Body of pancreas (tissue), 4 donors: ENCODE results near the gene ZCCHC3. TPM values are rescaled to one million over a fixed set of nuclear protein-coding genes. Genes with fewer than 3 reads are reported as not detected.
A peak's percentile ranks its signal among the peaks of the same experiment; 100 is the strongest.

Experiments
- ATAC-seq: fragments of 150-250 bp; one replicate; pipeline ENCODE4 v1.9.1; 2016
- DNase-seq, 4 donors: peaks; one replicate each; pipeline ENCODE4 v3.0.0-alpha.2; 2019
- H3K27ac ChIP-seq, 4 donors: fragments of 200-600 bp; sonication (generic); 1 replicate in 3 of 4; 2 replicates in 1 of 4; pipeline versions ENCODE4 v1.5.1 to v1.6.1; 2016 to 2019; ENCODE audit warnings: mild to moderate bottlenecking in 1 of 4, mixed read lengths in 1 of 4, moderate library complexity in 1 of 4
- H3K27me3 ChIP-seq, 2 donors: fragments of 200-600 bp; sonication (generic); one replicate each; pipeline ENCODE4 v1.6.0; 2016; ENCODE audit warnings: mild to moderate bottlenecking in 1 of 2
- H3K36me3 ChIP-seq, 2 donors: fragments of 200-600 bp; sonication (generic); replicated peaks in 1 of 2; 2 replicates each; pipeline ENCODE4 v1.5.1; 2016; ENCODE audit warnings: low read depth in 2 of 2; ENCODE audit not compliant: insufficient read depth in 1 of 2
- H3K4me1 ChIP-seq: fragments of 200-600 bp; sonication (generic); one replicate; pipeline ENCODE4 v1.6.0; 2016
- H3K4me3 ChIP-seq, 2 donors: fragments of 200-600 bp; sonication (generic); 1 replicate in 1 of 2; 2 replicates in 1 of 2; pipeline ENCODE4 v1.5.1; 2016 to 2019
- H3K9me3 ChIP-seq, 3 donors: fragments of 200-600 bp; sonication (generic); 1 replicate in 2 of 3; 2 replicates in 1 of 3; pipeline ENCODE4 v1.5.1; 2016
- POLR2A ChIP-seq, 3 donors: fragments of 450-650 bp; IDR thresholded peaks; one replicate each; pipeline ENCODE4 v1.6.1; 2016; ENCODE audit warnings: antibody characterized with exemption in 3 of 3, mild to moderate bottlenecking in 2 of 3
- WGBS, 2 donors: methylation state at CpG; one replicate each; pipeline ENCODE4 v1.1.5; 2017; 5-methylcytosine and 5-hydroxymethylcytosine counted together
- intact Hi-C: fragments of 100-400 bp; cut with DNase I; formaldehyde crosslinking; loops from one replicate; pipeline ENCODE4 v1.15.1; 2023
- total RNA-seq, 2 donors: library from RNA; depleted of rRNA; stranded (reverse); fragments of >200 nt; gene quantifications; one replicate each; pipeline ENCODE4 v1.1.0, GENCODE V29; 2016
- TF ChIP-seq, protein P1 (sequence below), 7 experiments: fragments of 450-650 bp in 4 of 7; fragments of 200-600 bp in 3 of 7; sonication (generic) in 3 of 7; IDR thresholded peaks; one replicate each; pipeline ENCODE4 v1.5.1; 2016 to 2019; ENCODE audit warnings: antibody characterized with exemption in 7 of 7

ZCCHC3 gene
- total RNA-seq, 2 donors from 2014 or later = 12.2 to 16.5 TPM

DNA sequence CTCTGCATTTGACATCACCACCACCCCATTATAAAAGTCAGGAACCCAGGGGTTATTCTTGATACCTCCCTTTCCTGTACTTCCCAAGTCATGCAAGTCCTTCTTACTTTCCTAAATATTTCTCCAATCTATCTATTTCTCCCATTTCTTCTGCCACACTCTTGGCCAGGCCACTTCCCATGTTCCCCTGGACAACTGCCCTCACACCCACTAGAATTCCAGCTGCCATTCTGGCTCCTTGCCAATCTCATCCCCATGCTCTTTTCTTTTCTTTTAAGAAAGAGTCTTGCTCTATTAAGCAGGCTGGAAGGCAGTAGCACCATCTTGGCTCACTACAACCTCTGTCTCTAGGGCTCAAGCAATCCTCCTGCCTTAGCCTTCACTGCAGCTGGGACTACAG, 24.7 kb upstream of the ZCCHC3 start:
- Histone ChIP-seq H3K9me3 (no peaks in the 10 kb centered on the region), H3K36me3 (peaks cover 2 to 5% of the 10 kb centered on the region in 2 donors), H3K4me3 (no peak overlapping the region), H3K27me3 (no peaks in the 10 kb centered on the region), H3K27ac (no peak overlapping the region), H3K4me1 (no peaks in the 10 kb centered on the region)
- intact Hi-C loops = no loop called here
- peak in 1 of 4 donors; percentile 27 for DNase-seq
- TF ChIP-seq, protein P1, sequence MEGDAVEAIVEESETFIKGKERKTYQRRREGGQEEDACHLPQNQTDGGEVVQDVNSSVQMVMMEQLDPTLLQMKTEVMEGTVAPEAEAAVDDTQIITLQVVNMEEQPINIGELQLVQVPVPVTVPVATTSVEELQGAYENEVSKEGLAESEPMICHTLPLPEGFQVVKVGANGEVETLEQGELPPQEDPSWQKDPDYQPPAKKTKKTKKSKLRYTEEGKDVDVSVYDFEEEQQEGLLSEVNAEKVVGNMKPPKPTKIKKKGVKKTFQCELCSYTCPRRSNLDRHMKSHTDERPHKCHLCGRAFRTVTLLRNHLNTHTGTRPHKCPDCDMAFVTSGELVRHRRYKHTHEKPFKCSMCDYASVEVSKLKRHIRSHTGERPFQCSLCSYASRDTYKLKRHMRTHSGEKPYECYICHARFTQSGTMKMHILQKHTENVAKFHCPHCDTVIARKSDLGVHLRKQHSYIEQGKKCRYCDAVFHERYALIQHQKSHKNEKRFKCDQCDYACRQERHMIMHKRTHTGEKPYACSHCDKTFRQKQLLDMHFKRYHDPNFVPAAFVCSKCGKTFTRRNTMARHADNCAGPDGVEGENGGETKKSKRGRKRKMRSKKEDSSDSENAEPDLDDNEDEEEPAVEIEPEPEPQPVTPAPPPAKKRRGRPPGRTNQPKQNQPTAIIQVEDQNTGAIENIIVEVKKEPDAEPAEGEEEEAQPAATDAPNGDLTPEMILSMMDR (IDR thresholded peaks at IDR 0.05) = no peak
- no peak for TF ChIP-seq POLR2A (IDR thresholded peaks at IDR 0.05)
- no peak for ATAC-seq

DNA sequence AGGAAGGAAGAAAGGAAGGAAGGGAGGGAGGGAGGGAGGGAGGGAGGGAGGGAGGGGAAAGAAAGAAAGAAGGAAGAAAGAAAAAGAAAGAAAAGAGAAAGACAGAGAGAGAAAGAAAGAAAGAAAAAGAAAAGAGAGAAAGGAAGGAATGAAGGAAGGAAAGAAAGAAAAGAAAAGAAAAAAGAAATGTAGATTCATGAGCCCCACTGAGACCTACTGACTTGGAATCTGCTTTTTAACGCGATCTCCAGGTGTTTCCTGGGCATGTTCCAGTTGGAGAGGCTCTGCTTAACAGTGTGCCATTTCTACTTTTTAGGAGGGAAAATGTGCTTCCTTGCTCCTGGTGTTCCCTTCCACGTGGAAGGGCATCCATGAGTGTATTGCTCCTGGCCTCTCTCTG, 23.5 kb upstream of the ZCCHC3 start:
- intact Hi-C loops = no loop called here
- H3K9me3 ChIP-seq = no peaks in the 10 kb centered on the region
- no peaks in the 10 kb centered on the region for H3K4me1 ChIP-seq
- no peak for ATAC-seq
- no peak overlapping the region for H3K27ac ChIP-seq
- TF ChIP-seq, protein P1 (IDR thresholded peaks at IDR 0.05) = no peak
- WGBS, 2 donors = 87% methylated on average over 3 of the region's 3 CpGs
- H3K36me3 ChIP-seq = peaks cover 2 to 5% of the 10 kb centered on the region in 2 donors
- no peak for DNase-seq
- H3K4me3 ChIP-seq = no peak overlapping the region
- no peaks in the 10 kb centered on the region for H3K27me3 ChIP-seq

DNA sequence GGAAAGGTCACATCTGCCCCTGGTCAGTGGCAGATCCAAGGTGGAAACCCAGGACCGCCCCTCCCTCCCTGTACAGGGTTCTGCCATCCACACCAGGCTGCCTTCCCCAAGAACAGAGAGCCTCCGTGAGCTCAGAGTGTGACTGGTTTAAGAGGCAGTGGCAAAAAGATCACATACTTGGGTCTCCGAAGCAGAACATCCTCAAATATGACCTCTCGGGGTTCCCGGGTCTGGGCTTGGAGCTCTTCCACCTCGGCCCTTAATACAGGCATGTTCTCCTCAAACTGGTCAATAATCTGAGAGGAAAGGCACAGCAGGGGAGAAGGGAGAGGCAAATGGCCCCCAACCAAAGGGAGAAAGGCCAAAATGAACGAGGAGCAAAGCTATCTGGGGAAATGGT, 21.6 kb upstream of the ZCCHC3 start:
- Histone ChIP-seq H3K9me3 (no peaks in the 10 kb centered on the region), H3K27me3 (no peaks in the 10 kb centered on the region), H3K27ac (no peak overlapping the region), H3K36me3 (peaks cover 2 to 5% of the 10 kb centered on the region in 2 donors), H3K4me3 (no peak overlapping the region), H3K4me1 (no peaks in the 10 kb centered on the region)
- DNase-seq (no peak), ATAC-seq (no peak)
- 80 to 90% methylated on average over 6 to 7 of the region's 7 CpGs for WGBS, 2 donors
- TF ChIP-seq, protein P1 (IDR thresholded peaks at IDR 0.05) = no peak
- no peak for TF ChIP-seq POLR2A (IDR thresholded peaks at IDR 0.05)
- intact Hi-C loops = no loop called here

DNA sequence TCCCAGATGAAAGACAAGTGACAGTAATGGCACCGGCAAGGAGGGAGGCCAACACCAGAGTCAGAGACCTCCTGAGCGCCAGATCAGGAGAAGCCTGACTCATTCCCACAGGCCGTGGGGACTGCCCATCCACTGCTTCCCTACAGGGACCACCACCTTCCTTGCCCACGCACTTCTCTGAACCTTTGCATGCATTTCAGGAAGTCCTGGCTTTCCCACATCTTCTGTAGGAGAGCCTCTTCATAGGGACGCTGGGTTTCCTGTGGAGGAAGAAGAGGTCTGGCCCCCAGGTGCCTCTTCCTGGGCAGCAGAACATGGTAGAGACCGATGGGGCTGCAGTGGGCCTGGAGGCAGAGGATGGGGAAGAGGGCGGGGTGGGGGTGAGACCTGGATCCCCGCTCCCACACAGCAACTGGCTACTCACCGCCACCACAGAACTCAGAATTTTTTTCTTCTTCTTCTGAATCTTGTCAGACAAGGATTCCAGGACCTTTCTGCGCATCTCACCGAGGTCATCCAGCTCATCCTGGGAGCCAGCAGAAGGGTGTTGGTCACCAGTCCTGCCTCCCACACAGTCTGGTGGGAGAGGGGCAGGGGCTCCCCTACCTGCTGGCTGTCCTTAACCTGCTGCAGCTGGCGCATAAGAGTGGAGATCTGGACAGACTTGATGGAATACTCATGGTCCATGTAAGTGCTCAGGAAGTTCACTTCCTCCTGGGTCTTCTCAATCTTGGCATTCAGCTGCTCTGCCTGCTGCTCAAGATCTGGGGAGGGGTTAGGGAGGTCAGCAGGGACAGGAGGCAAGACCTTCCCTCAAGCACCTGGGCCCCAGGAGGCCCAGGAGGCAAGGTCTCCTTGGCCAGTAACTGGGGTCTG, 20.5 kb upstream of the ZCCHC3 start:
- no peaks in the 10 kb centered on the region for H3K27me3 ChIP-seq
- TF ChIP-seq POLR2A (IDR thresholded peaks at IDR 0.05) = no peak
- TF ChIP-seq, protein P1 (IDR thresholded peaks at IDR 0.05) = no peak
- WGBS, 2 donors = 92% methylated on average over 12 of the region's 12 CpGs
- no peaks in the 10 kb centered on the region for H3K9me3 ChIP-seq
- peak in 1 of 4 donors; percentile 6 for DNase-seq
- no peak overlapping the region for H3K27ac ChIP-seq
- ATAC-seq = no peak
- intact Hi-C loops = no loop called here
- H3K4me1 ChIP-seq = no peaks in the 10 kb centered on the region
- H3K4me3 ChIP-seq = no peak overlapping the region
- peaks cover 2 to 5% of the 10 kb centered on the region in 2 donors for H3K36me3 ChIP-seq

DNA sequence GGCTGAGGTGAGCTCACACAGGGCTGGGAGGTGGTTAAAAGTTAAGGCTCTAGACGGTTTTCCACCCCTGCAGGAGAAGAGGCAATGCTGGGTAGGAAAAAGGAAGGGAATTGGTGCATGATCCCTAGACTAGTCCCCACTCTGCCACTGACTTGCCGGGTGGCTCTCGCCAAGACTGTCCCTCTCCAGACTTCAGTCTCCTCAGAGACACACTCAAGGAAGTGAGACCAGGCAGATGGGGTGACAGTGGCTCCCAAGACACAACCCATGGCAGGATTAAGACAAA, 19.9 kb upstream of the ZCCHC3 start:
- Histone ChIP-seq H3K36me3 (peaks cover 2 to 5% of the 10 kb centered on the region in 2 donors), H3K4me3 (no peak overlapping the region), H3K27me3 (no peaks in the 10 kb centered on the region), H3K27ac (no peak overlapping the region), H3K9me3 (no peaks in the 10 kb centered on the region), H3K4me1 (no peaks in the 10 kb centered on the region)
- intact Hi-C loops = no loop called here
- TF ChIP-seq POLR2A (IDR thresholded peaks at IDR 0.05) = no peak
- TF ChIP-seq, protein P1 (IDR thresholded peaks at IDR 0.05) = no peak
- no peak for ATAC-seq
- peak in 1 of 4 donors; percentile 1 for DNase-seq
- 63 to 86% methylated on average over 3 of the region's 3 CpGs for WGBS, 2 donors
